ENCODE results near the gene CD83.

CD83 gene

DNA sequence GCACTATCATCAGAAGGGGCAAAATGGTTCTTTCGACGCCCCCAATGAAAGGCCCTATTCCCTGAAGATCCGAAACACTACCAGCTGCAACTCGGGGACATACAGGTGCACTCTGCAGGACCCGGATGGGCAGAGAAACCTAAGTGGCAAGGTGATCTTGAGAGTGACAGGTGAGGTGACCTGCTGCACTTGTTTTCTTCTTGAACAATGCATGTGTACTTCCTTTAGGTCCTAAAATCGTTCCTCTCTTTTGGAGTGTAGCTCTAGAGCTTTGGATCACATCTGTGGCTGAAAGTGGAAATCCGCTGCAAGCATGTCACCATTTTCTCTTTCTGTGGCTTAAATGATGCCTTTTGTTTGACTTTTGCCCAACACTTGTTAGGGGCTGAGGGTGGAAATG, 14.0 kb downstream of the CD83 start:
- no peaks in the 10 kb centered on the region for H3K9me3 ChIP-seq (ENCODE audit: control insufficient read depth in 1 of 2, low read length in 2 of 2)
- H3K27me3 ChIP-seq (ENCODE audit: control insufficient read depth in 1 of 2, insufficient read depth in 2 of 2, low read length in 2 of 2) = no peaks in the 10 kb centered on the region
- no peak overlapping the region for H3K4me3 ChIP-seq (ENCODE audit: low read depth in 1 of 2, low read length in 2 of 2)
- no peak overlapping the region for H3K9ac ChIP-seq (ENCODE audit: low read depth in 1 of 2, low read length in 2 of 2)
- no peak overlapping the region for H3K27ac ChIP-seq (ENCODE audit: low read depth, low read length)
- H3K36me3 ChIP-seq (ENCODE audit: control insufficient read depth in 1 of 2, insufficient read depth in 2 of 2, low read length in 2 of 2) = peaks cover 3% of the 10 kb centered on the region in 2 donors
- peaks cover 0 to 3% of the 10 kb centered on the region in 2 donors for H3K4me1 ChIP-seq (ENCODE audit: control insufficient read depth in 1 of 2, insufficient read depth in 2 of 2, low read length in 2 of 2)

- Histone ChIP-seq H3K4me3 (ENCODE audit: low read depth in 1 of 2, low read length in 2 of 2) (no peak overlapping the region), H3K36me3 (ENCODE audit: control insufficient read depth in 1 of 2, insufficient read depth in 2 of 2, low read length in 2 of 2) (peaks cover 3% of the 10 kb centered on the region in 2 donors), H3K27ac (ENCODE audit: low read depth, low read length) (no peak overlapping the region), H3K27me3 (ENCODE audit: control insufficient read depth in 1 of 2, insufficient read depth in 2 of 2, low read length in 2 of 2) (no peaks in the 10 kb centered on the region), H3K9me3 (ENCODE audit: control insufficient read depth in 1 of 2, low read length in 2 of 2) (no peaks in the 10 kb centered on the region), H3K4me1 (ENCODE audit: control insufficient read depth in 1 of 2, insufficient read depth in 2 of 2, low read length in 2 of 2) (peaks cover 0 to 3% of the 10 kb centered on the region in 2 donors), H3K9ac (ENCODE audit: low read depth in 1 of 2, low read length in 2 of 2) (no peak overlapping the region)
Measured at GRCh38 chr6:14132244-14132920, 14.8 kb downstream of the CD83 start.

GRCh38 chr6:14132921-14133275, 15.3 kb downstream of the CD83 start:
- Histone ChIP-seq H3K9ac (ENCODE audit: low read depth in 1 of 2, low read length in 2 of 2) (no peak overlapping the region), H3K4me1 (ENCODE audit: control insufficient read depth in 1 of 2, insufficient read depth in 2 of 2, low read length in 2 of 2) (peaks cover 0 to 3% of the 10 kb centered on the region in 2 donors), H3K4me3 (ENCODE audit: low read depth in 1 of 2, low read length in 2 of 2) (no peak overlapping the region), H3K9me3 (ENCODE audit: control insufficient read depth in 1 of 2, low read length in 2 of 2) (no peaks in the 10 kb centered on the region), H3K36me3 (ENCODE audit: control insufficient read depth in 1 of 2, insufficient read depth in 2 of 2, low read length in 2 of 2) (peaks cover 3% of the 10 kb centered on the region in 2 donors), H3K27ac (ENCODE audit: low read depth, low read length) (no peak overlapping the region), H3K27me3 (ENCODE audit: control insufficient read depth in 1 of 2, insufficient read depth in 2 of 2, low read length in 2 of 2) (no peaks in the 10 kb centered on the region)

- Histone ChIP-seq H3K27ac (ENCODE audit: low read depth, low read length) (no peak overlapping the region), H3K4me3 (ENCODE audit: low read depth in 1 of 2, low read length in 2 of 2) (no peak overlapping the region), H3K4me1 (ENCODE audit: control insufficient read depth in 1 of 2, insufficient read depth in 2 of 2, low read length in 2 of 2) (peaks cover 0 to 3% of the 10 kb centered on the region in 2 donors), H3K9me3 (ENCODE audit: control insufficient read depth in 1 of 2, low read length in 2 of 2) (no peaks in the 10 kb centered on the region), H3K9ac (ENCODE audit: low read depth in 1 of 2, low read length in 2 of 2) (no peak overlapping the region), H3K27me3 (ENCODE audit: control insufficient read depth in 1 of 2, insufficient read depth in 2 of 2, low read length in 2 of 2) (no peaks in the 10 kb centered on the region), H3K36me3 (ENCODE audit: control insufficient read depth in 1 of 2, insufficient read depth in 2 of 2, low read length in 2 of 2) (peaks cover 3% of the 10 kb centered on the region in 2 donors)
Measured at GRCh38 chr6:14134211-14134910, 16.8 kb downstream of the CD83 start.

- H3K27me3 ChIP-seq (ENCODE audit: control insufficient read depth in 1 of 2, insufficient read depth in 2 of 2, low read length in 2 of 2) = no peaks in the 10 kb centered on the region
- H3K27ac ChIP-seq (ENCODE audit: low read depth, low read length) = no peak overlapping the region
- H3K4me3 ChIP-seq (ENCODE audit: low read depth in 1 of 2, low read length in 2 of 2) = no peak overlapping the region
- H3K9me3 ChIP-seq (ENCODE audit: control insufficient read depth in 1 of 2, low read length in 2 of 2) = no peaks in the 10 kb centered on the region
- peaks cover 0 to 3% of the 10 kb centered on the region in 2 donors for H3K4me1 ChIP-seq (ENCODE audit: control insufficient read depth in 1 of 2, insufficient read depth in 2 of 2, low read length in 2 of 2)
- H3K36me3 ChIP-seq (ENCODE audit: control insufficient read depth in 1 of 2, insufficient read depth in 2 of 2, low read length in 2 of 2) = peaks cover 3% of the 10 kb centered on the region in 2 donors
- no peak overlapping the region for H3K9ac ChIP-seq (ENCODE audit: low read depth in 1 of 2, low read length in 2 of 2)
Measured at GRCh38 chr6:14135893-14136539, 18.4 kb downstream of the CD83 start.

GRCh38 chr6:14138701-14139215, 21.2 kb downstream of the CD83 start:
- Histone ChIP-seq H3K36me3 (ENCODE audit: control insufficient read depth in 1 of 2, insufficient read depth in 2 of 2, low read length in 2 of 2) (peaks cover 3% of the 10 kb centered on the region in 2 donors), H3K9ac (ENCODE audit: low read depth in 1 of 2, low read length in 2 of 2) (no peak overlapping the region), H3K27ac (ENCODE audit: low read depth, low read length) (no peak overlapping the region), H3K4me1 (ENCODE audit: control insufficient read depth in 1 of 2, insufficient read depth in 2 of 2, low read length in 2 of 2) (peaks cover 0 to 5% of the 10 kb centered on the region in 2 donors), H3K4me3 (ENCODE audit: low read depth in 1 of 2, low read length in 2 of 2) (no peak overlapping the region), H3K9me3 (ENCODE audit: control insufficient read depth in 1 of 2, low read length in 2 of 2) (no peaks in the 10 kb centered on the region), H3K27me3 (ENCODE audit: control insufficient read depth in 1 of 2, insufficient read depth in 2 of 2, low read length in 2 of 2) (no peaks in the 10 kb centered on the region)

- H3K27ac ChIP-seq (ENCODE audit: low read depth, low read length) = no peak overlapping the region
Measured at GRCh38 chr6:14141351-14142062, 23.9 kb downstream of the CD83 start.

GRCh38 chr6:14142063-14142450, 24.5 kb downstream of the CD83 start:
- H3K9me3 ChIP-seq (ENCODE audit: control insufficient read depth in 1 of 2, low read length in 2 of 2) = no peaks in the 10 kb centered on the region
- H3K4me1 ChIP-seq (ENCODE audit: control insufficient read depth in 1 of 2, insufficient read depth in 2 of 2, low read length in 2 of 2) = peaks cover 0 to 5% of the 10 kb centered on the region in 2 donors
- no peaks in the 10 kb centered on the region for H3K27me3 ChIP-seq (ENCODE audit: control insufficient read depth in 1 of 2, insufficient read depth in 2 of 2, low read length in 2 of 2)
- no peak overlapping the region for H3K4me3 ChIP-seq (ENCODE audit: low read depth in 1 of 2, low read length in 2 of 2)
- H3K27ac ChIP-seq (ENCODE audit: low read depth, low read length) = no peak overlapping the region
- H3K36me3 ChIP-seq (ENCODE audit: control insufficient read depth in 1 of 2, insufficient read depth in 2 of 2, low read length in 2 of 2) = no peaks in the 10 kb centered on the region
- no peak overlapping the region for H3K9ac ChIP-seq (ENCODE audit: low read depth in 1 of 2, low read length in 2 of 2)

More at GRCh38 chr6:14141351-14142062, 23.9 kb downstream of the CD83 start:
- Histone ChIP-seq H3K36me3 (ENCODE audit: control insufficient read depth in 1 of 2, insufficient read depth in 2 of 2, low read length in 2 of 2) (no peaks in the 10 kb centered on the region), H3K4me1 (ENCODE audit: control insufficient read depth in 1 of 2, insufficient read depth in 2 of 2, low read length in 2 of 2) (peaks cover 0 to 5% of the 10 kb centered on the region in 2 donors), H3K9ac (ENCODE audit: low read depth in 1 of 2, low read length in 2 of 2) (no peak overlapping the region), H3K27me3 (ENCODE audit: control insufficient read depth in 1 of 2, insufficient read depth in 2 of 2, low read length in 2 of 2) (no peaks in the 10 kb centered on the region), H3K4me3 (ENCODE audit: low read depth in 1 of 2, low read length in 2 of 2) (no peak overlapping the region), H3K9me3 (ENCODE audit: control insufficient read depth in 1 of 2, low read length in 2 of 2) (no peaks in the 10 kb centered on the region)

- H3K9me3 ChIP-seq (ENCODE audit: control insufficient read depth in 1 of 2, low read length in 2 of 2) = no peaks in the 10 kb centered on the region
- no peaks in the 10 kb centered on the region for H3K27me3 ChIP-seq (ENCODE audit: control insufficient read depth in 1 of 2, insufficient read depth in 2 of 2, low read length in 2 of 2)
- H3K27ac ChIP-seq (ENCODE audit: low read depth, low read length) = no peak overlapping the region
- no peaks in the 10 kb centered on the region for H3K36me3 ChIP-seq (ENCODE audit: control insufficient read depth in 1 of 2, insufficient read depth in 2 of 2, low read length in 2 of 2)
- H3K9ac ChIP-seq (ENCODE audit: low read depth in 1 of 2, low read length in 2 of 2) = no peak overlapping the region
- peaks cover 0 to 5% of the 10 kb centered on the region in 2 donors for H3K4me1 ChIP-seq (ENCODE audit: control insufficient read depth in 1 of 2, insufficient read depth in 2 of 2, low read length in 2 of 2)
- no peak overlapping the region for H3K4me3 ChIP-seq (ENCODE audit: low read depth in 1 of 2, low read length in 2 of 2)
Measured at GRCh38 chr6:14142511-14143223, 25.1 kb downstream of the CD83 start.
